Pons (tissue), 1 donor: Measurements from ENCODE around the gene DFFB.

Source experiments
- DNase-seq: peaks from one replicate; pipeline ENCODE4 v3.0.0-alpha.2; 2016; ENCODE audit warnings: low spot score

The DFFB gene

DNA sequence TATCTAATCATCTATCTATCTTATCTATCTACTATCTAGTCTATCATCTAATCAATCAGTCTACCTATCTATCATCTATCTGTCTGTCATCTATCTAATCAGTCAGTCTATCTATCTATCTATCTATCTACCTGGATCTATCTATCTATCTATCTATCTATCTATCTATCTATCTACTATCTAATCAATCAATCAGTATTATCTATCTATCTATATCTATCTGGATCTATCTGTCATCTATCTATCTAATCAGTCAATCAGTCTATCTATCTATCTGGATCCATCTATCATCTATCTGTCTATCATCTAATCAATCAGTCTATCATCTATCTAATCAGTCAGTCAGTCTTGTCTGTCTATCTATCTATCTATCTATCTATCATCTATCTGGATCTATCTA, 69.7 kb downstream of the DFFB start:
- no peak for DNase-seq

DNA sequence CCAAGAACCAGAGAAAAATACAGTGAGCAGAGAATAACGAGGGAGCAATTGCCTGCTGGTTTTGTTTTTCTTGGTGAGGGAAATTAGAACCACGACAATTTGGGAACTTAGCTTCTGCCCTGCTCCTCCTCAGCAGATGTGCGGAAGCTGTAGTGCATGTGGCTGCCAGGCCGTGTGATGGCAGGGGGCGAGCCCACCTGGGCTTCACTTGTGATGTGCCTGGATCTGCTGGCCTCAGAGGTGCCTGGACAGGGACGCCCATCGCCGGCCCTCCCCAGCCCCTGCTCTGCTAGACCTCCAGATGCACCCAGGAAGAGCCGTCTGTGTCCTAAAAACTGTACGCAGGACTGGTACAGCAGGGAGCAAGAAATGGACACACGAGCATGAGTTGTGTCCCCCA, 71.3 kb downstream of the DFFB start:
- DNase-seq, result no peak

DNA sequence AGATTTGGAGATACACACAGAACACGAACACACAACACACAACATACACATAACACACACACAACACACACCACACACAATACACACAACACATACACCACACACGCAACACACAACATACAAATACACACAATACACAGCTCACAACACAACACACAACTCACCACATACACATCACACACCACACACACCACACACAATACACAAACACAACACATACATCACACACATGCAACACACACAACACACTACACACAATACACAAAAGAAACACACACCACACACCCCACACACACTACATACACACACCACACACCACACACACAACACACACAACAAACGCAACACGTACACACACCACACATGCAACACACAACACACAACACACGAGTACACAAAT, 71.8 kb downstream of the DFFB start:
- DNase-seq, result no peak

DNA sequence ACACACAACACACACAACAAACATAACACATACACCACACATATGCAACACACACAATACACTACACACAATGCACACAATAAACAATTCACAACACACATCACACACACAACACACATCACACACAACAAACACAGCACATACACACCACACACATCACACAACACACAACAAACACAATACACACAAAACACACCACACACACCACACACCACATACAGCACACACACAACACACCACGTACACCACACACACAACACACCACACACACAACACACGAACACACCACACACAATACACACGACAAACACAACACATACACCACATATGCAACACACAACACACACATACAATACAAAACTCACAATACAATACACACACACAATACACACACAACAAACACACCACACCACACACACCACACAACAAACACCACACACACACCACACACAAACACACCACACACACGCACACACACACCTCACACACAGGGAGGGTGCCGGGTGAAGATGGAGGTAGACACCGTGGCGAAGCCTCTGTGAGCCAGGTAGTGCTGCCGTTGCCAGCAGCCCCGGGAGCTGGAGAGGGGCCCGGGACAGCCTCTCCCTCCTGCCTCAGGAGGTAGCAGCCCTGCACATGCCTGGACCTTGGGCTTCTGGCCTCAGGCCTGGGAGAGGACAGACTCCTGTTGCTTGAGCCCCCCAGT, 73.2 kb downstream of the DFFB start:
- no peak for DNase-seq

DNA sequence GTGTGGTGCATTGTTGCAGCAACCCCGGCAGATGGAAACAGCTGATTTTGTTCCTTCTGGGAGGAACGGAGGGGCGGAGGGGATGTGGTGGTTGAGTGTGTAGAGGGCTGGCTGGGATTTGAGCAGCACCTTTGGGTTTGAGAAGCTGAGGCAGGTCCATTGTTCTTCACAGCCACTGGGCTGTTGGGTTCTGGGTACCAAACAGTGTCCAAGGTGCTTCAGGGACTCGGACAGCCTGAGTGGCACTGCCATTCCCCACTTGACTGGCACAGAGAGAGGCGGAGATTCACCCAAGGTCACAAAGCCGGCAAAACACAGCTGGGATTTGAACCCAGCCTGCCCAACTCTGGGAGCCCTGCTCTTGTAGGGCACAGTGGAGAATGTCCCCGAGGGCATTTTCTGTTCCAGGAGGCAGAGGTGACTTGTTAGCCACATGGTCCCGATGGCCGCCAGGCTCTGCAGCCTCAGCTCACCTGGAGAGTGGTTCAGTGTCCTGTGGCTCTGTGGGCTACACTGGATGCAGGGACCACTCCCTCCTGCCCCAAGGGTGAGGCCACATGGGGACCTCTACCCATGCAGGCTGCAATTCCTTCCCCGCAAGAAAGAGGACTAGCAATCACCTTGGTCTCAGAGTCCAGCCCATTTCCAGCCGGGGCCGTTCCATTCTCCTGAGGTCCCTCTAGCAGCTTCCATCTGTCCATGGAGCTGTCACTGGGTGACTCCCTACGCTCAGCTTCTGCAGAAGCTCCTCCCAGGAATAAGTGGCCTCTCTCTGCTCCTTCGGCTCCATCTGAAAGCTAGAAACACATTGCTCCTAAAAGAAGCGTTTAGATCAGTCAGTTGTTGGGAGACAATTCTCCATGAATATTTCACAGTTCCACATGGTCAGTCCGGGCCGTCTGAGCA, 74.0 kb downstream of the DFFB start:
- DNase-seq, result no peak

DNA sequence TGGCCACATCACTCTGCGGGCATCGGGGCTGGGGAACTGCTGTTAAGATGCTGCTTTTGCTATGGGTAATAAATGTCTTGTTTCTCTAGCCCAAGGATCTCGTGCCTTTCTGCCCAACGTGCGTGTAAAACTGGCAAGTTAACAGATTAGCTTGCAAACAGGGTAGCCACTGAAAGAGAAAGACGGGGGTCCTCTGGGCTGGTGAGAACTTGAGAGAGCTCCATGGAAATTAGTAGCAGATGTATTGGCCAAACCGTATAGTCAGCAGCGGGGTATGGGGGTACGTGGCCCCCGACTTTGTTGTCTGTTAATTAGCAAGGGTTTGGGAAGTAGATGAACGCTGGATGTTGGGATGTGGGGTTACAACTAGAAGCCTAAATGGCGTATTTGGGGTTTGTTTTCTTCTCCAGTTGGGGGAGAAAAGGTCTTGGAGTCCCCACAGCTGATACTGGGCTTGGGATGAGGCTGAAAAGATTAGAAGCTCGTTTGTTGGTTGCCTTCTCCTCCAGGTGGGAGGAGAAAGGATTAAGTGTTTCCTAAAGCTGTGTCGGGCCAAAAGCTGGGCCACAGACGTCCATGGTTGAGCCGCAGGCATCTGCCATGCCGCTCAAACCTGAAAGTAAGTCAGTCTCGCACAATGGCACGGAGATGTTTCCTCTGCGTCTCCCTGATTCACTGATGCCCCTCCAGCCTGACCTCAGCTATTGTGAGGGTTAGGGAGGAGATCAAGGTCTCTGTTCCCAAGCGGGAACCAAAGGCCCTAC, 75.1 kb downstream of the DFFB start:
- DNase-seq, result no peak
